ENCODE measurements around the gene CDC42EP3.

DNA sequence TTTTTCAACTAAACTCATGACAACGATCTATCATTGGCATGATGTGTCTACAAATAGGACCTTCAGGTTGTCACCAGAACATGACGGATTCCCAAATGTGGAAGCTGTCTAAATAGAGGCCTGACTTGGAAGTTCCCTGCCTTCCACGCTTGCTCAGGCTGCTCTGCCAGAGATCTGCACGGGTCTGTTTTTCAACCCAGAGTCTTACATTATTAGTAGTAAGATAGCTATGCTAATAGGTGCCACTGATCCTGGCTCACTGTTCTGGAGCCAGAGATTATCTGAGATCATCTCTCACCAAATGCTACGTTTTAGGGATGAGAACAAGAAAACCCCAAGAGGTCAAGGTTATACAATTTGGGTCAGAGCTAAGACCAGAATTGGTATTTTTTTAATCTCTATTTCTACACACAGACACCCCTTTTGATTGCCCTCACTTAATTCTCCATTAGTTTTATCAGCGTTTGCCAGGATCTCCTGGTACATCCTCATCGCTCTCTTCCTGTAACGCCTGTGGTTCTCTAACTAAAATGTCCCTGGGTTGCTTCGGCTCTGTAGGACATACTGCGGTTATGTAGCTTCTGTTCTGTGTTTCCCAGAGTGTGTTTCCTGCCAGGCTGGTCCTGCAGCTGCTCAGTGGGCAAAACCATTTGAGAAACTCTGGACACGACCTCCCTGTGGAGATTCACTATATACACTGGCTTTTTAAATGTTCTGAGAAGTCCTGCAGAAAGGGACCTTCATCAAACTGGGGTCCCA, 5.7 kb downstream of the CDC42EP3 start:
- TF ChIP-seq POLR2A (IDR thresholded peaks at IDR 0.05) (no peak), CTCF (IDR thresholded peaks at IDR 0.05) (no peak)

Data from testis (tissue), 2 donors.